SU-DHL-6 (cell line): ENCODE data around the gene FAM227B.

Experiments used
- CTCF ChIP-seq: fragments of 200-600 bp; sonication (generic); IDR thresholded peaks from one replicate; pipeline ENCODE4 v1.5.1; 2017; ENCODE audit warnings: antibody characterized with exemption, mild to moderate bottlenecking, low read length, moderate library complexity; ENCODE audit not compliant: insufficient read depth, poor library complexity, severe bottlenecking
- EZH2phosphoT487 ChIP-seq: fragments of 200-600 bp; sonication (generic), shearing (Covaris generic); conservative IDR thresholded peaks from 2 replicates; pipeline ENCODE4 v1.6.1; 2018; ENCODE audit warnings: mild to moderate bottlenecking, antibody characterized with exemption, low read length, moderate library complexity, mixed read lengths

DNA sequence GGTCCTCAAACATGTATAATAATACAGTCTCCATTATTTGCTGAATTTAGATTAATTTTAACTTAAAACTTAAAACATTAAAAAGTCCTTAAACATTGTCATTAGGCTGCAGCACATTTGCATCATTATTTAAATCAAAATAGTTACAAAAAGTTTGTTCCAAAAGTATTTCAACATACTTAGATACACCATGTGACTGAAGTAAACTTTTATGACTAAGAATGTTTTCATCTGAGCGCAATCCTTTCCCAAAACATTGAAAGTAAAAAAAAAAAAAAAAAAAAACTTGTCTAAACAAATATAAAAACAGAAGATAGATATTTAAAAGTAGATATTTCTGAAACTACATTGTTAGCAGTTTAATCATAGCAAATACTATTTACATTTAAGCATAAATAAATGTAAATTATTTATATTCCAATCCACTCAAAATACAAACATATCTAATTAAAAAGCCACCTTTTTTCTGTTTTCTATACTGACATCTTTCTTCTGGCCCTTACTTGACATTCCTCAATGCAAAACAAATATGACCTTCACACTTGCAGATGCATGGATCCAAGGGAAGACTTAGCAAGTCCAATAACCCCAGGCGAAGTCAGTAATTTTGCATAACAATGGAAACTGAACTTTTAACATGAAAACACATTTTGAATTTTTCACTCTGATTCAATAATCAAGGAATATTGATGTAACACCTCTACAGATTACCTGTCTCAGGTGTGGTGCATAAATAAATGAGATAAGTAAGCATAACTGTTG lies 10.3 kb downstream of the FAM227B start:
- TF ChIP-seq CTCF (no peak), EZH2phosphoT487 (no peak)
